Small intestine (tissue), 7 donors: ENCODE measurements around the gene CRYGC. TPM values are rescaled to one million over a fixed set of nuclear protein-coding genes. Genes with fewer than 3 reads are reported as not detected.
A peak's percentile ranks its signal among the peaks of the same experiment; 100 is the strongest.

Experiments used
- DNase-seq, 2 donors: peaks; one replicate each; pipeline versions ENCODE4 v3.0.0 to v3.0.0-alpha.2; 2013
- FAIRE-seq: peaks from 2 replicates; lab custom pipeline; 2012; peaks lifted over from hg19 to GRCh38; lab: Jason Lieb, UNC
- H3K27ac ChIP-seq, 3 donors: one replicate each; pipeline ENCODE4 v1.5.1; 2013; ENCODE audit warnings: low read length in 2 of 3, mild to moderate bottlenecking in 2 of 3, control low read depth in 1 of 3, inconsistent platforms in 1 of 3, low read depth in 1 of 3, moderate library complexity in 1 of 3
- H3K27me3 ChIP-seq, 3 donors: one replicate each; pipeline ENCODE4 v1.6.1; 2013; ENCODE audit warnings: low read length in 3 of 3, inconsistent platforms in 1 of 3; ENCODE audit not compliant: control insufficient read depth in 3 of 3, insufficient read depth in 3 of 3
- H3K36me3 ChIP-seq, 3 donors: one replicate each; pipeline ENCODE4 v1.6.1; 2013; ENCODE audit warnings: low read length in 3 of 3, inconsistent platforms in 1 of 3, low read depth in 1 of 3, mild to moderate bottlenecking in 1 of 3, moderate library complexity in 1 of 3; ENCODE audit not compliant: control insufficient read depth in 3 of 3, insufficient read depth in 2 of 3
- H3K4me1 ChIP-seq, 3 donors: one replicate each; pipeline ENCODE4 v1.6.1; 2013; ENCODE audit warnings: low read length in 2 of 3, inconsistent platforms in 1 of 3, low read depth in 1 of 3, mild to moderate bottlenecking in 1 of 3, moderate library complexity in 1 of 3; ENCODE audit not compliant: control insufficient read depth in 3 of 3, insufficient read depth in 2 of 3
- H3K4me3 ChIP-seq, 3 donors: one replicate each; pipeline ENCODE4 v1.5.1; 2013; ENCODE audit warnings: low read length in 3 of 3, control low read depth in 1 of 3, inconsistent platforms in 1 of 3, low read depth in 1 of 3, mild to moderate bottlenecking in 1 of 3, moderate library complexity in 1 of 3
- H3K9me3 ChIP-seq, 2 donors: one replicate each; pipeline ENCODE4 v1.6.1; 2013; ENCODE audit warnings: low read depth in 1 of 2, low read length in 1 of 2; ENCODE audit not compliant: control insufficient read depth in 2 of 2, insufficient read depth in 1 of 2
- WGBS, 3 donors: extraction: QIAGEN DNeasy Blood & Tissue Kit; methylation state at CpG; one replicate each; pipeline ENCODE4 v1.1.7; 2013; 5-methylcytosine and 5-hydroxymethylcytosine counted together
- polyA plus RNA-seq, 4 donors: library from polyadenylated mRNA; stranded (reverse) in 3 of 4; unstranded in 1 of 4; fragments of 200-250 nt in 3 of 4; fragments of 120-200 nt in 1 of 4; gene quantifications; one replicate each; pipeline versions ENCODE4 v1.2.1 to v1.2.3, GENCODE V29; 2013
- donor health status: healthy with polysubstance abuse.
- donor health status: control.
- donor health status: control.
- donor health status: Bipolar disorder and iron deficiency.
- donor health status: healthy.

The CRYGC gene
- polyA plus RNA-seq, 4 donors: not detected

DNA sequence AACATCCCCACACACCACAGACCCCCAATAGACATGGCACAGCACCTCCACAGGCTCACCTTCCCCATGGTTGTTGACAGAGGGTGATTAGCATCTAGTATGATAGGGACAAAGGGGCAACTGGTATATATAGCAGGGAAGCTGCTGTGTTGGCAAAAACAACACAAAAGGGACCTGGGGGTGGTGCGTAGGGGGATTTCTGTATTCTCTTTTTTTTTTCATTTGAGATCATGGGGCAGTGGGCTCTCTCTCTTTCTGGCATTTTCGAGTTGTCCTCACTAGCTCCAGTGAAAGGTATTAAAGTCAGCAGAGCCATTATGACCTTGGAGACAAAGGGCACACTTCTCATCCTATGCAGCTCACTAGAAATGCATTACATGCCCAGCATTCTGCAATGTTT, 33.9 kb upstream of the CRYGC start, which contains the start of gene CRYGA:
CRYGA (minus strand) TSS at position 101 of the 400 bp plus-strand sequence; CDS start at position 68, 33 bp downstream.
- Histone ChIP-seq H3K4me3 (no peak within 1 kb of the TSS), H3K27me3 (peaks cover 0 to 4% (median 0%) of the 10 kb centered on the region in 3 donors), H3K36me3 (no peaks in the 10 kb centered on the region), H3K4me1 (no peaks in the 10 kb centered on the region), H3K9me3 (no peaks in the 10 kb centered on the region), H3K27ac (no peak within 1 kb of the TSS)
- no peak for FAIRE-seq
- DNase-seq: no peak
- 66 to 73% (median 73%) methylated on average over 2 of the region's 2 CpGs for WGBS, 3 donors

DNA sequence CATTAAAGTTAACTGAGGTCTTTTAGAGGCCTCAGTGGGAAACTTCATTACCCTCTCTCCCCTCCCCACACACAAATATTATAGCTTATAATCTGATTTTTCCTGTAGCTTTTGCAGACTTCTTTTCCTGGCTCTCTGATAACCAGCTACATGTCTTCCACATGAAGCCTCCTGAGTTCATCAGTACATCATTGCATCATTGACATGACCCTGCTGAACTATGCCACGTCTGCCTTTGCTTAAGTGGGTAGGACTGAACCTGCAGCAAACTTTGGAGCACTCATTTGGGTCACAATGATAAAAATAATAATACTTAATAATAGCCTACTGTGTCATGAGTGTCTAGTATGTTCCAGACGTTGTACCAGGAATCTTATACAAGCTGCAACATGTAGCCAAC, 26.8 kb upstream of the CRYGC start:
- 66 to 74% (median 66%) methylated on average over 2 of the region's 2 CpGs for WGBS, 3 donors
- Histone ChIP-seq H3K4me1 (no peaks in the 10 kb centered on the region), H3K9me3 (peaks cover 0 to 4% of the 10 kb centered on the region in 2 donors), H3K27me3 (no peaks in the 10 kb centered on the region), H3K4me3 (no peak overlapping the region), H3K27ac (no peak overlapping the region), H3K36me3 (no peaks in the 10 kb centered on the region)
- DNase-seq: no peak
- FAIRE-seq: no peak

DNA sequence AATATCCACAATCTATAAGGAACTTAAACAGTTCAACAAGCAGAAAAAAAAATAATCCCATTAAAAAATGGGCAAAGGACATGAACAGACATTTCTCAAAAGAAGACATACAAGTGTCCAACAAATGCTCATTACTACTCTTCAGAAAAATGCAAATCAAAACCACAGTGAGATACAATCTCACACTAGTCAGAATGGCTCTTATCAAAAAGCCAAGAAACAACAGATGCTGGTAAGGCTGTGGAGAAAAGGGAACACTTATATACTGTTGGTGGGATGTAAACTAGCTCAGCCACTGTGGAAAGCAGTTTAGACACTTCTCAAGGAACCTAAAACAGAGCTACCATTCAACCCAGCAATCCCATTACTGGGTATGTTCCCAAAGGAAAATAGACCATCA, 23.5 kb upstream of the CRYGC start:
- no peak for DNase-seq

DNA sequence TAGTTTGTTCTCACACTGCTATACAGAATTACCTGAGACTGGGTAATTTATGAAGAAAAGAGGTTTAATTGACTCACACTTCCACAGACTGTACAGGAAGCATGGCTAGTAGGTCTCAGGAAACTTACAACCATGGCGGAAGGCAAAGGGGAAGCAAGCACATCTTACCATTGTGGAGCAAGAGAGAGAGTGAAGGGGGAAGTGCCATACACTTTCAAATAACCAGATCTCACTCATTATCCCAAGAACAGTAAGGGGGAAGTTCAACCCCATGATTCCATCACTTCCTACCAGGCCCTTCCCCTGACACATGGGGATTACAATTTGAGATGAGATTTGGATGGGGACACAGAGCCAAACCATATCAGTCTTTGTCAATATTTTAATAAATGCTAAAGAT, 21.3 kb upstream of the CRYGC start:
- 81 to 100% (median 94%) methylated on average over 1 of the region's 1 CpG for WGBS, 3 donors
- no peak overlapping the region for H3K4me3 ChIP-seq
- H3K36me3 ChIP-seq: no peaks in the 10 kb centered on the region
- peaks cover 0 to 4% of the 10 kb centered on the region in 2 donors for H3K9me3 ChIP-seq
- no peak for FAIRE-seq
- no peak for DNase-seq
- H3K27ac ChIP-seq: no peak overlapping the region
- no peaks in the 10 kb centered on the region for H3K4me1 ChIP-seq
- H3K27me3 ChIP-seq: no peaks in the 10 kb centered on the region

More for the DNA sequence above, 23.5 kb upstream of the CRYGC start:
- Histone ChIP-seq H3K36me3 (no peaks in the 10 kb centered on the region), H3K27me3 (no peaks in the 10 kb centered on the region), H3K9me3 (peaks cover 0 to 4% of the 10 kb centered on the region in 2 donors), H3K4me3 (no peak overlapping the region), H3K27ac (no peak overlapping the region), H3K4me1 (no peaks in the 10 kb centered on the region)
- FAIRE-seq: no peak

DNA sequence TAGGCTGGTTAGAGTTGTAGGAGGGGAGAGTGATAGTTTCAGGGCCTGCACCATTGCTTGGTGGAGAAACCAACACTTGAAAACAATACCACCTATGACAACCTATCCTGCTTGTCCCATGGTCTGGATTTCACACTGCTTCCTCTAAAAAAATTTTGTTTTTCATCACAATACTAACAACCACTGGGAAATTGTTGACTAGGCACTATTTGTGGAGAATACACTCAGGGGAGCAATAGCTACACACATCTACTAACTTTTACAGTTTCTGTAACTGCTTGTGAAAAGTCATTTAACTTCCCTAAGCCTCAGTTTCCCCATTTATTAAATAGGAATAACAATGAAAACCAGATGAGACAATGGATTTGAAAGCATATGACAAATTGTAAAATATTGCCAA, 20.5 kb upstream of the CRYGC start:
- Histone ChIP-seq H3K27ac (no peak overlapping the region), H3K9me3 (peaks cover 0 to 4% of the 10 kb centered on the region in 2 donors), H3K27me3 (no peaks in the 10 kb centered on the region), H3K4me1 (no peaks in the 10 kb centered on the region), H3K4me3 (no peak overlapping the region), H3K36me3 (no peaks in the 10 kb centered on the region)
- FAIRE-seq: no peak
- DNase-seq: no peak

DNA sequence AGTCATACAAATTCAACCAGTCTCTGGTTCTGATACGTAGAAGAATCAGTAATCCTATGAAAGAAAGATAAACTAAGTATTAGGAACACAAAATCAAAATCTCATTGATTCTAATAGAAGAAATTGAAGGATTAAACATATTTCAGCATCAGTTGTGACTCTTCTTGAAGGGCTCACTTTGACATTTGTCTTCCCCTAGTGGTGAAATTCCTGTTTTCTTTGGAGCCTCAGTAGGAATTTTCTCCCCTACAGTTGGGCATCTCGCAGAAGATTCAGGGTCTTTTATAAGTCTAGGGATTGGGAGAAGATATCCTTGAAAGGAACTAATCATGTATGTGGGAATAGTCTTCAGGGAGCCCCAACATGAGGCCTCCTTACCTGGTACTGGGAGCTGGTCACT, 19.2 kb upstream of the CRYGC start:
- Histone ChIP-seq H3K36me3 (no peaks in the 10 kb centered on the region), H3K27me3 (no peaks in the 10 kb centered on the region), H3K9me3 (peaks cover 0 to 4% of the 10 kb centered on the region in 2 donors), H3K27ac (no peak overlapping the region), H3K4me3 (no peak overlapping the region), H3K4me1 (no peaks in the 10 kb centered on the region)
- FAIRE-seq (no peak), DNase-seq (peak; percentile 20 to 21)
- WGBS, 3 donors: 63 to 70% (median 64%) methylated on average over 2 of the region's 2 CpGs

DNA sequence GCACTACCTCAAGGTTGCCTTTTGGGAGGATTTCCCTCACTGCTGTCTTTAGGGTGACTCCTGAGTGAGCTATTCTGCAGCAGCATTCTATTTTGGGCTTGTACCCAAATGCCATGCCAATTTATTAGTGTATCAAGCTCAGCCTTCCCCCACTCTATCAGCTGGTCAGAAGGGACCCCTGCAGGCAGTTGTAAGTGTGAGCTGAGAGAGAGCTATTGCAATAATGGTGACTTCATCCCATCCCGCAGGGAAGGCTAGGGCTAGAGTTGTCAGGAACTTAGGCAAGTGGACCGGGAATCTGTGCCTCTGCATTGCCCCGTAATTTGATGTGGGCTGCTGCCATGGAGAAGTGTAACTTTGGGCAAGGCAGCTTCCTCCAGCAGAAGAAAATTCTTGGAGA, 18.1 kb upstream of the CRYGC start:
- Histone ChIP-seq H3K9me3 (peaks cover 0 to 4% of the 10 kb centered on the region in 2 donors), H3K4me1 (no peaks in the 10 kb centered on the region), H3K4me3 (no peak overlapping the region), H3K36me3 (no peaks in the 10 kb centered on the region), H3K27ac (no peak overlapping the region), H3K27me3 (no peaks in the 10 kb centered on the region)
- 86 to 87% (median 87%) methylated on average over 3 of the region's 3 CpGs for WGBS, 3 donors
- DNase-seq: no peak
- no peak for FAIRE-seq

DNA sequence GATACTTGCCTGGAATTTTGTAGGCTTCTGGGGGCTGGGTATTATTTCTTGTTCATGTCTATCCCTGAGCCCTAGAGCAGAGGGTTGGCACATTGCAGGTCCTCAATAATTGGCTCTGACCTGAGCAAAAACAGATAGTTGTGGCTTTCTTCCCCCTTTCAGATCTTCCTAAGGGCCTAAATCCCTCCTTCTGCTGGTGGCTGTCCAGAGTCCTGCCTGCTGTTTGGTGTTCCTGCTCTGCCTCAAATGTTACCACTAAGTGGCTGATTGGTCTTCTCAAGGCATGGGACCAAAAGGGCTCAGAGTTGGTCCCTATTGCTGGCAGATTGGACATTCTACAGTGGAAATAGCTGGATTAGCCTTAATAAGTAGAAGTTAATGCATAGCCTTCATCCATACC, 17.4 kb upstream of the CRYGC start:
- no peak overlapping the region for H3K27ac ChIP-seq
- peaks cover 0 to 4% of the 10 kb centered on the region in 2 donors for H3K9me3 ChIP-seq
- DNase-seq (no peak), FAIRE-seq (no peak)
- no peaks in the 10 kb centered on the region for H3K4me1 ChIP-seq
- H3K27me3 ChIP-seq: no peaks in the 10 kb centered on the region
- H3K36me3 ChIP-seq: no peaks in the 10 kb centered on the region
- H3K4me3 ChIP-seq: no peak overlapping the region

DNA sequence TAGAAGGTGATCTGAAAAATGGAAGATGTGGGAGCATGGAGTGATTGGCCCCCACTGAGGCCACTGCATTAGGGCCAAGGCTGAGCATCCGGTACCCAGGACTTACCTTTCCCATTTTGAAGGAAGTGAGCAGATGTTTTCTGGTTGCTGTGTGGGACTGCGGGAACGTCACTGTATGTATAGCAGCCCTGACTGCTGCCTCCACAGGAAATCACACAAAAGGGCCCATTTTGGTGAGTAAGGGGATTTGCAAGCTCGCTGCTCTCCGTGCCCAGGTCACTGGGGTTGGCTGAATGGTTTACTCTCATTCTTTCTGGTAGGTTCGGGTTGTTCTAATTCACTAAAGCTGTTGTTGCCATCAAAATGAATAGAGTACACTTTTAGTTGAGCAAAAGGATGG, 16.4 kb upstream of the CRYGC start, which contains the start of gene CRYGB:
CRYGB (minus strand) TSS at position 153 of the 400 bp plus-strand sequence; CDS start at position 115, 38 bp downstream.
- Histone ChIP-seq H3K4me1 (no peaks in the 10 kb centered on the region), H3K36me3 (no peaks in the 10 kb centered on the region), H3K27ac (no peak within 1 kb of the TSS), H3K4me3 (no peak within 1 kb of the TSS), H3K9me3 (no peaks in the 10 kb centered on the region), H3K27me3 (no peaks in the 10 kb centered on the region)
- FAIRE-seq: no peak
- WGBS, 3 donors: 72 to 82% (median 72%) methylated on average over 6 of the region's 6 CpGs
- no peak for DNase-seq
